ENCODE results near the gene GTPBP3. TPM values are rescaled to one million over a fixed set of nuclear protein-coding genes. Genes with fewer than 3 reads are reported as not detected.

Gene GTPBP3
- total RNA-seq, 2 donors from 2014 or later, result 48.7 to 55.7 TPM

GRCh38 chr19:17302391-17303166 is 34.8 kb upstream of the GTPBP3 start:
- H3K4me1 ChIP-seq (ENCODE audit: control insufficient read depth, insufficient read depth, low read length), result no peaks in the 10 kb centered on the region
- H3K4me3 ChIP-seq (ENCODE audit: low read length), result peak overlapping the region; percentile 73
- H3K9me3 ChIP-seq (ENCODE audit: control insufficient read depth, low read length), result peaks cover 5% of the 10 kb centered on the region
- H3K36me3 ChIP-seq (ENCODE audit: control insufficient read depth, insufficient read depth, low read length), result peaks cover 6% of the 10 kb centered on the region
- H3K36me3 Mint-ChIP-seq (ENCODE audit: low read depth), result peaks cover 15% of the 10 kb centered on the region
- peak overlapping the region; percentile 49 for H3K9ac ChIP-seq (ENCODE audit: extremely low read depth, low read length, poor library complexity, severe bottlenecking)
- no peak overlapping the region for H3K27ac ChIP-seq (ENCODE audit: low read depth, low read length)
- H3K4me3 Mint-ChIP-seq, result peak overlapping the region; percentile 61
- TF ChIP-seq CTCF (conservative IDR thresholded peaks at IDR 0.05), result no peak
- H3K27ac Mint-ChIP-seq, result no peak overlapping the region
- H3K27me3 Mint-ChIP-seq (ENCODE audit: insufficient read depth), result no peaks in the 10 kb centered on the region
- no peaks in the 10 kb centered on the region for H3K27me3 ChIP-seq (ENCODE audit: control insufficient read depth, insufficient read depth, low read length, poor library complexity, severe bottlenecking)
- peaks cover 10% of the 10 kb centered on the region for H3K9me3 Mint-ChIP-seq
- peak; percentile 68 for DNase-seq
- WGBS, 2 experiments (ENCODE audit: insufficient coverage in 1 of 2, insufficient read length in 1 of 2), result 20 to 21% methylated on average over 16 to 29 of the region's 29 CpGs
- peaks cover 12% of the 10 kb centered on the region for H3K4me1 Mint-ChIP-seq

- H3K9me3 Mint-ChIP-seq, result peaks cover 2% of the 10 kb centered on the region
Observed at GRCh38 chr19:17303167-17303939, 34.0 kb upstream of the GTPBP3 start, which contains the start of gene ABHD8. ABHD8 (minus strand) TSS chr19:17303425; CDS start chr19:17301616, 1,809 bp downstream.

GRCh38 chr19:17303940-17304267 is 33.4 kb upstream of the GTPBP3 start:
- Histone ChIP-seq H3K36me3 (ENCODE audit: control insufficient read depth, insufficient read depth, low read length) (no peaks in the 10 kb centered on the region), H3K4me1 (ENCODE audit: control insufficient read depth, insufficient read depth, low read length) (no peaks in the 10 kb centered on the region), H3K27ac (ENCODE audit: low read depth, low read length) (no peak overlapping the region), H3K27me3 (ENCODE audit: control insufficient read depth, insufficient read depth, low read length, poor library complexity, severe bottlenecking) (no peaks in the 10 kb centered on the region), H3K4me3 (ENCODE audit: low read length) (no peak overlapping the region), H3K9me3 (ENCODE audit: control insufficient read depth, low read length) (no peaks in the 10 kb centered on the region), H3K9ac (ENCODE audit: extremely low read depth, low read length, poor library complexity, severe bottlenecking) (no peak overlapping the region)
- 89% methylated on average over 6 to 12 of the region's 12 CpGs for WGBS, 2 experiments (ENCODE audit: insufficient coverage in 1 of 2, insufficient read length in 1 of 2)
- Mint-ChIP-seq H3K27me3 (ENCODE audit: insufficient read depth) (no peaks in the 10 kb centered on the region), H3K36me3 (ENCODE audit: low read depth) (peaks cover 6% of the 10 kb centered on the region), H3K4me1 (peaks cover 17% of the 10 kb centered on the region), H3K27ac (no peak overlapping the region), H3K9me3 (no peaks in the 10 kb centered on the region), H3K4me3 (no peak overlapping the region)
- TF ChIP-seq CTCF (conservative IDR thresholded peaks at IDR 0.05), result no peak
- DNase-seq, result no peak

More at GRCh38 chr19:17303167-17303939, 34.0 kb upstream of the GTPBP3 start, which contains the start of gene ABHD8:
- H3K36me3 ChIP-seq (ENCODE audit: control insufficient read depth, insufficient read depth, low read length), result peaks cover 2% of the 10 kb centered on the region
- peak within 1 kb of the TSS; percentile 49 for H3K9ac ChIP-seq (ENCODE audit: extremely low read depth, low read length, poor library complexity, severe bottlenecking)
- Mint-ChIP-seq H3K27ac (no peak within 1 kb of the TSS), H3K27me3 (ENCODE audit: insufficient read depth) (no peaks in the 10 kb centered on the region), H3K36me3 (ENCODE audit: low read depth) (peaks cover 11% of the 10 kb centered on the region), H3K4me3 (peak within 1 kb of the TSS; percentile 61), H3K4me1 (peaks cover 17% of the 10 kb centered on the region)
- peak; percentile 99 for DNase-seq
- H3K4me3 ChIP-seq (ENCODE audit: low read length), result peak within 1 kb of the TSS; percentile 73
- TF ChIP-seq CTCF (conservative IDR thresholded peaks at IDR 0.05), result peak; percentile 83
- no peak within 1 kb of the TSS for H3K27ac ChIP-seq (ENCODE audit: low read depth, low read length)
- no peaks in the 10 kb centered on the region for H3K27me3 ChIP-seq (ENCODE audit: control insufficient read depth, insufficient read depth, low read length, poor library complexity, severe bottlenecking)
- H3K9me3 ChIP-seq (ENCODE audit: control insufficient read depth, low read length), result peaks cover 2% of the 10 kb centered on the region
- 2 to 4% methylated on average over 28 to 52 of the region's 52 CpGs for WGBS, 2 experiments (ENCODE audit: insufficient coverage in 1 of 2, insufficient read length in 1 of 2)
- H3K4me1 ChIP-seq (ENCODE audit: control insufficient read depth, insufficient read depth, low read length), result no peaks in the 10 kb centered on the region

Data from endodermal cell (in vitro differentiated cells).